Measurements from ENCODE around the gene CASKIN2.

- no peak for TF ChIP-seq CTCF (conservative IDR thresholded peaks at IDR 0.05)
- TF ChIP-seq EZH2 (IDR thresholded peaks at IDR 0.05; ENCODE audit: low read depth): no peak
Observed at GRCh38 chr17:75511270-75511609, 4.1 kb downstream of the CASKIN2 start.
